Esophagus muscularis mucosa (tissue), 4 donors: Measurements from ENCODE around the gene ZNF385A.

ENCODE experiments used
- CTCF ChIP-seq, 3 experiments: fragments of 200-600 bp in 2 of 3; fragments of 450-650 bp in 1 of 3; sonication (generic) in 2 of 3; IDR thresholded peaks; one replicate each; pipeline ENCODE4 v1.5.1; 2017 to 2019; ENCODE audit warnings: antibody characterized with exemption in 3 of 3, mild to moderate bottlenecking in 2 of 3, moderate library complexity in 1 of 3
- EP300 ChIP-seq: sonication (generic); formaldehyde crosslinking; IDR thresholded peaks from one replicate; pipeline ENCODE4 v1.6.1; 2017; ENCODE audit warnings: antibody characterized with exemption
- POLR2AphosphoS5 ChIP-seq, 2 donors: sonication (generic); formaldehyde crosslinking; IDR thresholded peaks; one replicate each; pipeline ENCODE4 v1.6.1; 2017; ENCODE audit warnings: antibody characterized with exemption in 2 of 2

- TF ChIP-seq CTCF (IDR thresholded peaks at IDR 0.05) (no peak), EP300 (no peak), POLR2AphosphoS5 (IDR thresholded peaks at IDR 0.05) (no peak)
Measured at GRCh38 chr12:54355104-54355815, 29.3 kb downstream of the ZNF385A start.
